Measurements from ENCODE around the gene ZNF195.
"Not testable (repeated sequence)": the region's sequence is repeated elsewhere in the genome, so short reads cannot be mapped to it uniquely, and the experiment has no call there.

Gene ZNF195

DNA sequence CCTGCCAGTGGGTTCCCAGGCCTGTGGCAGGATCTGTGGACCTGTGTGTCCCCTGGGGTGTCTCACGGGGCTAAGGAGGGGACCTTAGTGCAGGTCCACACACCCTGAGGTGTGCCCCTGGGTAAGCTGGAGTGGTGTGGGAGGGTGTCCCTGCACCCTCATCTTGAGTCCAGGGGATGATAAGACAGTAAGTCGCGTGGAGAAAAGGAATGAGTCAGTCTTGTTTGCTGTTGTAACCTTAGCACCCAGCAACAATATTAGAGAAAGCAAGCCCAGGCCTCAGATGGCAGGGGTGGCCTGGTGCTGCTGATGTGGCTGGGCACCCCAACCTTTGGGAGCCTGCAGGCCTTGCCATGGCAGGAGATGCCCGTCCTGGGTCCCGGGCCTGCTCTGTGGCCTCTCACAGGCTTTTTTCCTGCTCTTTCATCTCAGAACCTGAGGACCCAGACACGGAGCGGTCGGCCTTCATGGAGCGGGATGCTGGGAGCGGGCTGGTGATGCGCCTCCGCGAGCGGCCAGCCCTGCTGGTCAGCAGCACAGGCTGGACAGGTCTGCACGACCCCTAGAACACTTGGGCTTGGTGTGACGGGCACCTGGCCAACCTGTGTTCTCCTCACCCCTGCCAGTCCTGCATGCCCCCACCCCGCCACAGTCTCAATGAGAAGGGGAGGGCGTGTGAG, 23.4 kb upstream of the ZNF195 start:
- DNase-seq: not testable (repeated sequence)

DNA sequence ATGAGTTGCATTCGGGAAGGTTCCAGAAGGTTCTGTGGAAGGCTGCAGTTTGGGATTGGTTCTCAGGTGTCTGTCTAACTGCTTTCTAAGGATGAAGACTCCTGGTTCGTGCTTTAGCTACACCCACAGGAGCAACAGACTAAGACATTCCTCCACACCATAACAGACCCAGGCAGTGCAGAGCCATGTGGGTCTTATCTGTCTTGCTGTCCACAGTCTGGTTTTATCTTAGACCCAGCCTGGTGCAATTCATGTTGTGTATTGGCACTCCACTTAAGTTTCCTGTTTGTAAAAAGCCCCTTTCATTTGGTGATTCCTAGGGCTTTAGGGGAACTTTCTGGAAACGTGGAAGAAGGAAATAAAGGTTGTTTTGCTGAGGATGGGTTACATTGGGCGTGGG, 22.1 kb upstream of the ZNF195 start:
- not testable (repeated sequence) for DNase-seq

- not testable (repeated sequence) for DNase-seq
These were observed 19.6 kb upstream of the ZNF195 start for GRCh38 chr11:3398509-3398908.

- not testable (repeated sequence) for DNase-seq
These were observed 19.2 kb upstream of the ZNF195 start for GRCh38 chr11:3398106-3398505.

DNA sequence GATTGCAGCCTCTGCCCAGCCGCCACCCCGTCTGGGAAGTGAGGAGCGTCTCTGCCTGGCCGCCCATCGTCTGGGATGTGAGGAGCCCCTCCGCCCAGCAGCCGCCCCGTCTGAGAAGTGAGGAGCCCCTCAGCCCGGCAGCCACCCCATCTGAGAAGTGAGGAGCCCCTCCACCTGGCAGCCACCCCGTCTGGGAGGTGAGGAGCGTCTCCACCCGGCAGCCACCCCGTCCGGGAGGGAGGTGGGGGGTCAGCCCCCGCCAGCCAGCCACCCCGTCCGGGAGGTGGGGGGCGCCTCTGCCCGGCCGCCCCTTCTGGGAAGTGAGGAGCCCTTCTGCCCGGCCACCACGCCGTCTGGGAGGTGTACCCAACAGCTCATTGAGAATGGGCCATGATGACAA, 18.3 kb upstream of the ZNF195 start:
- DNase-seq: not testable (repeated sequence)

GRCh38 chr11:3395468-3395867, 16.5 kb upstream of the ZNF195 start:
- DNase-seq: not testable (repeated sequence)

DNA sequence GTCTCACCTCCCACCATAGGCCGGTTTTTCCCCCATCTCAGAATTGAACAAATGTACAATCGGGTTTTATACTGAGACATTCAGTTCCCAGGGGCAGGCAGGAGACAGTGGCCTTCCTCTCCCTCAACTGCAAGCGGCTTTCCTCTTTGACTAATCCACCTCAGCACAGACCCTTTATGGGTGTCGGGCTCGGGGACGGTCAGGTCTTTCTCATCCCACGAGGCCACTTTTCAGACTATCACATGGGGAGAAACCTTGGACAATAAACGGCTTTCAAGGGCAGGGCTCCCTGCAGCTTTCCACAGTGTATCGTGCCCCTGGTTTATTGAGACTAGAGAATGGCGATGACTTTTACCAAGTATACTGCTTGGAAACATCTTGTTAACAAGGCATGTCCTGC, 16.0 kb upstream of the ZNF195 start:
- not testable (repeated sequence) for DNase-seq

DNA sequence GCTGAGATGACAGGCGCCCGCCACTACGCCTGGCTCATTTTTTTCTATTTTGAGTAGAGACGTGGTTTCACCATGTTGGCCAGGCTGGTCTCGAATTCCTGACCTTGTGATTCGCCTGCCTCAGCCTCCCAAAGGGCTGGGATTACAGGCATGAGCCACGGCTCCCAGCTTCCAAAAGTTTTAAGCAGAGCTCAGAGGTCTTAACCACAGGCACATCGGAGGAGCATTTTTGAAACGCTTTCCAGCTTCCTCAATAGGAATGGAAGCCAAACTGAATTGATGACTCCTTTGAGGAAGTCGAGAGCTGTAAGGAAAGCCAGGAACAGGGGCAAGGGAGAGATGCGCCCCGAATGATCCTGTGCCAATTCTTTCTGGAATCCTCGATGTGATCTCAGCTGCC, 14.5 kb upstream of the ZNF195 start:
- not testable (repeated sequence) for DNase-seq

DNA sequence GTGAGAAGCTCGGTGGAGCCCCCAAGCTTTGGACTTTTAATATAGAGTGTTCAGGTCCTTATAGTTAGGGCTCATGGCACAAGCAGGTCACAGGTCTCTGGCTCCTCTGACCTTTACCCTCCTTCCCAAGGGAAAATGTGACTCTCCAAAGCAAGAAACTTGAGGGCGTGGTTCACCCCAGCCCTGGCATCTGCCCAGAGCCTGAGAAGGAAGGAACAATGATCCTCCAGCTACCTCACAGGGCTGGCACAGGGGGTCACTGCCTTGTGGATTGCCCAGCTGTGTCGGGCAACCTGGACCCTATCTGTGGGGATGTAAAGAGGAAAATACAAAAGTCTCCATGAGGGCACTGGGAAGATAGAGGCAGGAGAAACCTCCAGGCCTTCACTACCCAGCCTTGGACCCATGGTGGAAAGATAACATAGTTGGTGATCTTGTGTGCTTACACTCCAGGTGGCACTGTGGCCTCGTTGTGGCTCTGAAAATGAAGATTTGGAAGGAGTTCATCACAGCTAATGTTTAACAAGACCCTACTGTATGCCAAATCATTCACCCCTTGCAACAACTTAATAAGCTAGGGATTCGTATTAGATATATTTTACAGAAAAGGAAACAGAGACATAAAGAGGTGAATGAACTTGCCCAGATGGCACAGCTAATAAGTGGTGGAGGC, 3.8 kb upstream of the ZNF195 start:
- no peak for DNase-seq

DNA sequence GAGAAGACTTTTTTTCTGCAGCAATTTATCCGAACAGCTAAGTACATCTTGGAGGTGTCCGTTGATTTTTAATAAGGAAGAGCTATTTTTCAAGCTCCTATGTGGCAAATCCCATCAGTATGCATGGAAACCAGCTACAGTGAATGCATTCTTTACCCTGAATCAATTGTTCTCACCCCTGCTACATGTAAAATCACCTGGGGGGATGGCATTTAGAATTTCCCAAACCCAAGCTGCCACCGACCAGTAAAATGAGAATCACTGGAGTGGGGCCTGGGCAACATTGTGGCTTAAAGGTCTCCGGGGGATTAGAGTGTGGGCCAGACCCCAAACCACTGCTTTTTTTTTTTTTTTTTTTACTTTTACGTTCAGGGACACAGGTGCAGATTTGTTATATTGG, 2.8 kb upstream of the ZNF195 start:
- DNase-seq: no peak

- DNase-seq: no peak
These were observed 2.0 kb upstream of the ZNF195 start for GRCh38 chr11:3380706-3381545.

DNA sequence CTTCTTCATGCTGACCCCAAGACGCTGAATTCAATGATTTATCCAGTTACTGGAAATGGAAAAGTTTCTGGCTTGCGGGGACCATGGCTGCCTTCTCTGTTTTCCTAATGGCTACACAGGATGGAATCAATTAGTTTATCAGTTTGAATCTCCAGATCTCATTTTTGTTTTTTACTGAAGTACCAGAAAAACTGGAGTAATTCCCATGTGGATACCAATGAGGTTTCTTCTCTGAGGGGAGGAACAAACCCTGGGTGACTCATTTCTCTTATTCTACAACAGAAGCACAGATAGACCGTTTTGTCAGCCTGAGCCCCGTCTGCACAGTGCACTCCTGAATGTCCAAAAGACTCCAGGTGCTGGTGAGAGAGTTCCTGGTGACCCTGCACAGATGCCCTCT, 3.4 kb downstream of the ZNF195 start:
- DNase-seq: no peak

GRCh38 chr11:3370311-3370870, 8.6 kb downstream of the ZNF195 start:
- DNase-seq: no peak

DNA sequence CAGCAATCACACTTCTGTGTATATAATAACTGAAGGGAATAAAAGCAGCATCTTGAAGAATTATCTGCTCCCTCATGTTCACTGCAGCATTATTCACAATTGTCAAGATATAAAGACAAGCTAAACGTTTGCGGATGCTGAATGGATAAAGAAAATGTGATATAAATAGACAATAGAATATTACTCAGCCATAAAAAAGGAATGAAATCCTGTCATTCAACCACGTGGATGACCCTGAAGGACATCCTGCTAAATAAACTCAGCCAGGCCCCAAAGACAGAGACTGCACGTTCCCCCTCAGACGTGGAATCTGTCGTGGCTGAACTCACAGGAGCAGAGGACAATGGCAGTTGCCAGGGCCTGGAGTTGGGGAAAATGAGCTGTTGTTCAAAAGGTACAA, 9.6 kb downstream of the ZNF195 start:
- no peak for DNase-seq

DNA sequence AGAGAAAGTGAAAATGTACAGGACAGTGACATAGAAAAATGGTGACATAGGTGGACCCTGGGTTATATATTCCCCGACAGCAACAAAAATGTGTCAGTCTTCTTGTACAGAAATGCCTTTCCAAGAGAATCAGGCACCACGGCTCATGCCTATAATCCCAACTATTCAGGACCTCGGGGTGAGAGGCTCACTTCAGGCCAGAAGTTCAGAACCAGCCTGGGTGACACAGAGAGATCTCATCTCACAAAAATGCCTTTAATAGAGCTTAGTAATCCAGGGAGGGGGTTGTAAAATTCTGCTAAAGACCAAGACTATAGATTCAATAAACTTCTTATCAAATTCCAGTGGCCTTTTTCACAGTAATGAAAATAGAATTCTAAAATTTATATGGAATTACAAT, 10.7 kb downstream of the ZNF195 start:
- no peak for DNase-seq

DNA sequence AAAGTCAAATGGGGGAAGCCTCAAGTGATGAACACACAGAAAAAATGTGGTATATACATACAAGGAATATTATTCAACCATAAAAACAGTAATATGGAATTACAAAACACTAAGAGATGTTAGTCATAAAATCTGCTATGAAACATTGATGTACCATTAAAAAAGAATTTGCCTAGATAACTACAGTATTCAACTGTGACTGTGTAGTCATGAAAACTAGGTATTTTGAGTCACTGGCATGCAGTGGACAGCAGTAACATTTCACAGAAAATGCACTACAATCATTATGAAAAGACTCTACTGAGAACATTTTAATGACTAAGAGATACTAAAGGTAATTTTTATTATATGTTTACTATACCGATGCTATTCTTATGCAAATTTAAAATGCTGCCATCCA, 11.7 kb downstream of the ZNF195 start:
- no peak for DNase-seq

- DNase-seq: no peak
These were observed 19.7 kb downstream of the ZNF195 start for GRCh38 chr11:3359092-3359824.

GRCh38 chr11:3357994-3358676, 20.8 kb downstream of the ZNF195 start:
- no peak for DNase-seq

DNA sequence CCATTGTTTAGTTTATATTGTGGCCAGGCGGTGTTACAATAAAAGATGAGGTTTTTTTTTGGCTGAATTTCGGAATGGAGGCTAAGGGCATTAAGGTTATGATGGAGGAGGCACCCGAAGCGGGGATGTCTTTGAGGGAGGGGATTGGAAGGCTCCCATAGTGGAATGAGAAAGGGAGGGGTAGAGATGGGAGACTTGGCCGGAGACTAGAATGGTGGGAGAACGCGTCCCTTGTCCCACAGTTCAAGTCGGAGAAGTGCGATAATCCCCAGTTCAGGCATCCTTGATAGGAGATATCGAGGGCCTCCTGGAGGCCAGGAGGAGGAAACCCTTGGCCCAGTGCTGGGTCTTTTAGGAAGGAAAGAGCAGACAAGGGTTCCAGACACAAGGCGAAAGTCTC, 21.6 kb downstream of the ZNF195 start:
- DNase-seq: no peak

GRCh38 chr11:3356858-3357257, 22.1 kb downstream of the ZNF195 start:
- DNase-seq: no peak

DNA sequence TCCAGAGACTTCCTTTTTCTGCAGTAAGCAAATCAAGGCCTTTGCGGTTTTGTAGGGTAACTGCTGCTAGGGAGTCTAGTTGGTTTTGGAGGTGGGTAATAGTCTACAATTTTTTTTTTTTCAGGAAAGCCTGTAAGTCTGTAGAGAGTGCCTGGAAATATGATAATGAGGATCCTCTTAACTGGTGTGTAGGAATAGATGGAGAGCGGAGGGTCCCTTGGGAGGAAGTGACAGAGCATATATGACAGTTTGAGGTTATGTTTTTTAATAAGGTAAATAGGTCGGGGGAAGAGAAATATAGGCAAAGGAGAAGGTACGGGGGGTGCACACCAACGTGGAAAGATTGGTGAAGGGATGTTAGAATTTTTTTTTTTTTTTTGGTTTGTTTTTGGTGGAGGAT, 25.9 kb downstream of the ZNF195 start:
- DNase-seq: no peak

DNA sequence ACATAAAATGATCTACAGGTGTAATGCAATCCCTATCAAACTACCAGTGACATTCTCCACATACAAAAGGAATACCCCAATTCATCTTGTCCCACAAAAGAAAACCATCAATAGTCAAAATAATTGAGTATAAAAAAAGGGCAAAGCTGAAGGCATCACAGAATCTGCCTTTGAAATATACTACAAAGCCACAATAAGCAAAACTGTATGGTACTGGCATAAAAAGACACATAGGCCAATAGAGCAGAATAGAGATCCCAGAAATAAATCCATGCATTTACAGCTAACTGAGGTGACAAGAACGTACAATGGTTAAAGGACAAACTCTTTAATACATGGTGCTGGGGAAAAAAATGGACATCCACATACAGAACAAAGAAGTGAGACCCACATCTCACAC, 31.8 kb downstream of the ZNF195 start:
- DNase-seq: no peak
